SK-N-SH treated with all-trans-retinoic acid at 6 μM for 48 hours (cell line): Measurements from ENCODE around the gene FOSL2.

Source experiments
- ESRRG ChIP-seq: fragments of 250-450 bp; sonication (Bioruptor Pico); IDR thresholded peaks from 2 replicates; pipeline ENCODE4 v1.6.1; 2021; ENCODE audit warnings: mild to moderate bottlenecking
- RARB ChIP-seq: fragments of 250-450 bp; sonication (Bioruptor Pico); IDR thresholded peaks from 2 replicates; pipeline ENCODE4 v1.8.0; 2021; ENCODE audit warnings: mild to moderate bottlenecking, moderate library complexity
- TF ChIP-seq, protein P1 (sequence below): fragments of 250-450 bp; sonication (Bioruptor Pico); IDR thresholded peaks from 2 replicates; pipeline ENCODE4 v1.8.0; 2021; ENCODE audit warnings: low read depth, mild to moderate bottlenecking, moderate library complexity, borderline replicate concordance
- TF ChIP-seq, protein P2 (sequence below): fragments of 250-450 bp; sonication (Bioruptor Pico); IDR thresholded peaks from 2 replicates; pipeline ENCODE4 v1.5.1; 2020; ENCODE audit warnings: low read depth, mild to moderate bottlenecking, moderate library complexity

DNA sequence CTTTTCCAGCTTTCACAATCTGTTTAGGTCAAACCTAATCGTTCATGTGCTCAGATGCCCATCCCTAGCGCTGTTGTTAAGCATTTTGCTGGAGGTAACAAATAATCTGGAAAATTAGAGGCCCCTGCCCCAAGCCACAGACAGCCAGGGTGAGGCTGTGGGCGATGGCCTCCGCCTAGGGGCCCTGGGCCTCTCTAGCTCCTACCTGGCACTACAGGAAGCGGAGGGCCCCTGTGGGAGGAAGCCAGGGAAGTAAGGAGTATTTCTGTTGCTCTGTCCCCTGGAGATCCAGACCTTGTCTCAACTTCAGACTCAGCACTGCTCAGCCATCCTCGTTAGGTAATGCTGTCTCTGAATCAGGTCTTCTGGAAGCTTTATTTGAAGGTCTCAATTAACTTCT, 12.4 kb upstream of the FOSL2 start:
- TF ChIP-seq, protein P1, sequence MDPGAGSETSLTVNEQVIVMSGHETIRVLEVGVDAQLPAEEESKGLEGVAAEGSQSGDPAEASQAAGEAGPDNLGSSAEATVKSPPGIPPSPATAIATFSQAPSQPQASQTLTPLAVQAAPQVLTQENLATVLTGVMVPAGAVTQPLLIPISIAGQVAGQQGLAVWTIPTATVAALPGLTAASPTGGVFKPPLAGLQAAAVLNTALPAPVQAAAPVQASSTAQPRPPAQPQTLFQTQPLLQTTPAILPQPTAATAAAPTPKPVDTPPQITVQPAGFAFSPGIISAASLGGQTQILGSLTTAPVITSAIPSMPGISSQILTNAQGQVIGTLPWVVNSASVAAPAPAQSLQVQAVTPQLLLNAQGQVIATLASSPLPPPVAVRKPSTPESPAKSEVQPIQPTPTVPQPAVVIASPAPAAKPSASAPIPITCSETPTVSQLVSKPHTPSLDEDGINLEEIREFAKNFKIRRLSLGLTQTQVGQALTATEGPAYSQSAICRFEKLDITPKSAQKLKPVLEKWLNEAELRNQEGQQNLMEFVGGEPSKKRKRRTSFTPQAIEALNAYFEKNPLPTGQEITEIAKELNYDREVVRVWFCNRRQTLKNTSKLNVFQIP (CRISPR knock-in tag) = no peak
- TF ChIP-seq RARB (CRISPR knock-in tag) = no peak
- TF ChIP-seq, protein P2, sequence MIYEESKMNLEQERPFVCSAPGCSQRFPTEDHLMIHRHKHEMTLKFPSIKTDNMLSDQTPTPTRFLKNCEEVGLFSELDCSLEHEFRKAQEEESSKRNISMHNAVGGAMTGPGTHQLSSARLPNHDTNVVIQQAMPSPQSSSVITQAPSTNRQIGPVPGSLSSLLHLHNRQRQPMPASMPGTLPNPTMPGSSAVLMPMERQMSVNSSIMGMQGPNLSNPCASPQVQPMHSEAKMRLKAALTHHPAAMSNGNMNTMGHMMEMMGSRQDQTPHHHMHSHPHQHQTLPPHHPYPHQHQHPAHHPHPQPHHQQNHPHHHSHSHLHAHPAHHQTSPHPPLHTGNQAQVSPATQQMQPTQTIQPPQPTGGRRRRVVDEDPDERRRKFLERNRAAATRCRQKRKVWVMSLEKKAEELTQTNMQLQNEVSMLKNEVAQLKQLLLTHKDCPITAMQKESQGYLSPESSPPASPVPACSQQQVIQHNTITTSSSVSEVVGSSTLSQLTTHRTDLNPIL = no peak
- TF ChIP-seq ESRRG (CRISPR knock-in tag) = no peak
